GM12875 (cell line): ENCODE results near the gene ZBTB16.

Source experiments
- H3K4me3 ChIP-seq: one replicate; pipeline ENCODE4 v1.5.1; 2011; ENCODE audit warnings: low read depth, low read length, control low read depth
- TF ChIP-seq, protein P1 (sequence below): IDR thresholded peaks from 2 replicates; pipeline ENCODE4 v1.5.1; 2011; ENCODE audit warnings: low read depth, mild to moderate bottlenecking, control low read depth, inconsistent platforms, low read length, moderate library complexity, borderline replicate concordance; ENCODE audit not compliant: insufficient read depth

ZBTB16 gene

DNA sequence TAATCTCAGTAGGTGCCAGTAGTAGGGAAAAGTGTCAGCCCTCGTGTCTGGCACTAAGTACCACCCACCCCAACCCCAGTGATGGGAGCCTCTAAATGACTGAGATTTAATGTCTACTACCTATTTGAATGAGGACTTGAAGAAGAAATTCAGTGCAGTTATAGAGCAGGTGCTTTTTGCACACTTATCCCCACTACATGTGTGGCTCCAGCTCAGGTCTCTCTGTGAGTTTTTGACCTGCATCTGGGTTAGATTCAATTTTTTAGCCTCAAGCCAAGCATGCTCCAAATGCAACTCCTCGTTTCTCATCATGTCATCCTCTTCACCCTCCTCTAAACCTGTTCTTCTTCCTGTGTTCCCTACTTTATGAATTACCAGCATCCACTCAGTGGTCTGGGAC is 211.8 kb downstream of the ZBTB16 start:
- TF ChIP-seq, protein P1, sequence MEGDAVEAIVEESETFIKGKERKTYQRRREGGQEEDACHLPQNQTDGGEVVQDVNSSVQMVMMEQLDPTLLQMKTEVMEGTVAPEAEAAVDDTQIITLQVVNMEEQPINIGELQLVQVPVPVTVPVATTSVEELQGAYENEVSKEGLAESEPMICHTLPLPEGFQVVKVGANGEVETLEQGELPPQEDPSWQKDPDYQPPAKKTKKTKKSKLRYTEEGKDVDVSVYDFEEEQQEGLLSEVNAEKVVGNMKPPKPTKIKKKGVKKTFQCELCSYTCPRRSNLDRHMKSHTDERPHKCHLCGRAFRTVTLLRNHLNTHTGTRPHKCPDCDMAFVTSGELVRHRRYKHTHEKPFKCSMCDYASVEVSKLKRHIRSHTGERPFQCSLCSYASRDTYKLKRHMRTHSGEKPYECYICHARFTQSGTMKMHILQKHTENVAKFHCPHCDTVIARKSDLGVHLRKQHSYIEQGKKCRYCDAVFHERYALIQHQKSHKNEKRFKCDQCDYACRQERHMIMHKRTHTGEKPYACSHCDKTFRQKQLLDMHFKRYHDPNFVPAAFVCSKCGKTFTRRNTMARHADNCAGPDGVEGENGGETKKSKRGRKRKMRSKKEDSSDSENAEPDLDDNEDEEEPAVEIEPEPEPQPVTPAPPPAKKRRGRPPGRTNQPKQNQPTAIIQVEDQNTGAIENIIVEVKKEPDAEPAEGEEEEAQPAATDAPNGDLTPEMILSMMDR: no peak
- H3K4me3 ChIP-seq: no peak overlapping the region

- H3K4me3 ChIP-seq: no peak overlapping the region
- TF ChIP-seq, protein P1: no peak
Observed at GRCh38 chr11:114272311-114272710, 212.8 kb downstream of the ZBTB16 start.

GRCh38 chr11:114273071-114273470 is 213.6 kb downstream of the ZBTB16 start:
- TF ChIP-seq, protein P1: no peak
- H3K4me3 ChIP-seq: no peak overlapping the region

DNA sequence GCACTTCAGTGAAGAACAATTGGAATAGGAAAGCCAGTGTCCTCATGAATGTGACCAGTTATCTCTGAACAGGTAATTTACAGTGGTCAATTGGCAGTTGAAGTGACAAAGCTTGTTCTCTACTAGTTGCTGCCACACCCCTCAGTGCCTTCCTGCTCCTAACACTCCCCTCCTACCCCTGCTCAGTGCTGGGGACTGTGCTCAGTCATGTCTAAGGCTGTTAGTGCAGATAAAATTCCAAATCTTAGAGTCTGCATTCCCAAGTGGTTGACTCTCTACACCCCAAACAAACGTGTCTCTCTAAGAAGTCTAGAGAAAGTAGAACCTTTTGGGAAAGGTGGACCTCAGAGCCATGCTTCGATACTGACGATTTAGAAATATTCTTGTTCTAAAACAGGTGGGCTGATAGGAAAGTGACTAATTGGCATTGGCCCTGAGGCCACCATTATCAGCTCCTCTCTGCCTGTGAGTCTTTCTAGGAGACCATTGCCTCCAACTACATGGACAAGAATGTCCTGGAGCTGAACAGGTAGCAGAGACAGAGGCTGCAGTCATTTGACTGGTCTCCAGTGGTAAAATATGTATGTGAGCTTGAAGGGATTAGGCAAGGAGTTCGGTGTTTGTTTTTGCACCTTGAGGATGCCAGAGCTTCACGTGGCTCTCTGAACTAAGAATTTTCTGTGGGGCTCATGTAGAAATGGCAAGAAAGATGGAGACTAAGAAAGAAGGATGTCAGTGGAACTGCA is 214.6 kb downstream of the ZBTB16 start:
- H3K4me3 ChIP-seq: no peak overlapping the region
- TF ChIP-seq, protein P1: no peak

DNA sequence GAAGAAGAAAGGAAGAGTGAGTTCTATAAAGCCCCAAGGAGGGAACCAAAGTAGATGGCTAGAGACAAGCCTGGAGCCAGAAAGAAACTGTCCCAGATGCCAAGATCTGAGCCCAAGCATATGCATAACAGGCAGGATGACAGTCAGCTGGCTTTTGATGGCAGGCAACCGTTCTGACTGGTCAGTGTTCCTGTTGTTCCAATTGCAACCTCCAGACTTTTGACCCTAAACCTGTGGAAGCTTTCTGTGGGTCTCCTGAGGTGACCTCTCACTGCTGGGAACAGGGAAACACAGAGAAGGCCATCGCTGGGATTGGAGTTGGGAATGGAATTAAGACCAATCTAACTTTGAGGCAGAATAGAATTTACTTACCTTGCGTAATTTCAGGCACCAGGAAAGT is 215.1 kb downstream of the ZBTB16 start:
- no peak overlapping the region for H3K4me3 ChIP-seq
- TF ChIP-seq, protein P1: no peak

DNA sequence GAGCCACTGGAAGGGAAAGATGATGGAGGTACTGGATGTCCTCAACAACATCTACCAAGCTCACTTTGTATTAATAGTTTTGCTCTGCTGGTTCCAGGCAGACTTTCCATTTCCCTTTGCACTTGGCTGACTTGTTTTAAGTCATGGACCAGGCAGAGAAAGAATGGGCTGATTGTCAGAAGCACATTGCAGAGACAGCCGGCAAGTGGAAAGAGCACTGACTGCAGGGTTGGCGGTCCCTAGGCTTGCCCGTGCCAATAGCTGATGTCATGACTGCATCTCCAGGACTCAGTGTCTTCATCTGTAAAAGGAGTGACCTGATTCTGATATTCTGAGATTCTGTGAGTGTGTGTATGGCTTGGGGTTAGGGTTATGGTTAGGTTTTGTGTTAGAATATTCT is 215.8 kb downstream of the ZBTB16 start:
- H3K4me3 ChIP-seq: no peak overlapping the region
- TF ChIP-seq, protein P1: no peak

DNA sequence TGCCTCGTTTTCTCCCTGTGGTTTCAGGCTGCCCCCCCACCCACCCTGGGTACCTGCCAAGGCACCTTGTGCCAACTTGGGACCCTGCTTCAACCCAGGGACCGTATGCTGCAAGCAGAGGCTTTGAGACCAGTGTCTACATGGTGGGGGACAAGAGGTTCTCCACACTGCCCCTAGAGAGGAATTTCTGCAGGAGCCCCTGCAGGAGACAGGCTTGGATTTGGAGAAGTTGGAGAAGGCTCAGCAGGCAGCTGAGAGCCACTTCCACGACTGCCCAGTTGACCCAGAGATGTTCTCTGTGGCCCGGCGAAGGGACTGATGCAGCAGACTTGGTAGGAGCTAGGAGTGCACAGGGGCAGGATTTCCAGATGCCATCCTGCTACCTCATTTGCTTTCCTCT is 216.6 kb downstream of the ZBTB16 start:
- no peak overlapping the region for H3K4me3 ChIP-seq
- TF ChIP-seq, protein P1: no peak
